Measurements from ENCODE around the gene CPED1.
"Not testable (repeated sequence)": the region's sequence is repeated elsewhere in the genome, so short reads cannot be mapped to it uniquely, and the experiment has no call there.

Gene CPED1

GRCh38 chr7:121214657-121215056, 226.1 kb downstream of the CPED1 start:
- Histone ChIP-seq H3K27me3 (ENCODE audit: low read depth) (no peaks in the 10 kb centered on the region), H3K4me1 (no peaks in the 10 kb centered on the region), H3K4me3 (no peak overlapping the region), H3K9me3 (no peaks in the 10 kb centered on the region), H3K36me3 (replicated peaks) (no peaks in the 10 kb centered on the region)
- in situ Hi-C loops (cut with MboI; ENCODE audit: low sequenced_read_pairs), result no loop called here
- no peak for DNase-seq (ENCODE audit: low spot score in 2 of 2)

- H3K27me3 ChIP-seq (ENCODE audit: low read depth), result no peaks in the 10 kb centered on the region
- no peaks in the 10 kb centered on the region for H3K36me3 ChIP-seq (replicated peaks)
- no peaks in the 10 kb centered on the region for H3K9me3 ChIP-seq
- in situ Hi-C loops (cut with MboI; ENCODE audit: low sequenced_read_pairs), result no loop called here
- no peak overlapping the region for H3K4me3 ChIP-seq
- DNase-seq (ENCODE audit: low spot score in 2 of 2), result no peak
- no peaks in the 10 kb centered on the region for H3K4me1 ChIP-seq
Observed at GRCh38 chr7:121219026-121219425, 230.5 kb downstream of the CPED1 start.

- H3K4me1 ChIP-seq; H3K9me3 ChIP-seq; in situ Hi-C loops (cut with MboI; ENCODE audit: low sequenced_read_pairs); H3K36me3 ChIP-seq (replicated peaks); H3K4me3 ChIP-seq; H3K27me3 ChIP-seq (ENCODE audit: low read depth); DNase-seq (ENCODE audit: low spot score in 2 of 2): not testable (repeated sequence)
Observed at GRCh38 chr7:121221108-121221507, 232.6 kb downstream of the CPED1 start.

GRCh38 chr7:121228779-121229178, 240.3 kb downstream of the CPED1 start:
- Histone ChIP-seq H3K4me3 (no peak overlapping the region), H3K4me1 (no peaks in the 10 kb centered on the region), H3K27me3 (ENCODE audit: low read depth) (peaks cover 2% of the 10 kb centered on the region; the same call in 1 of the 2 replicates), H3K36me3 (replicated peaks) (no peaks in the 10 kb centered on the region), H3K9me3 (no peaks in the 10 kb centered on the region)
- DNase-seq (ENCODE audit: low spot score in 2 of 2), result no peak
- in situ Hi-C loops (cut with MboI; ENCODE audit: low sequenced_read_pairs), result no loop called here

GRCh38 chr7:121235201-121235600, 246.7 kb downstream of the CPED1 start:
- no peaks in the 10 kb centered on the region for H3K4me1 ChIP-seq
- H3K4me3 ChIP-seq, result no peak overlapping the region
- H3K36me3 ChIP-seq (replicated peaks), result no peaks in the 10 kb centered on the region
- DNase-seq (ENCODE audit: low spot score in 2 of 2), result no peak
- H3K9me3 ChIP-seq, result no peaks in the 10 kb centered on the region
- no peaks in the 10 kb centered on the region; the same call in 1 of the 2 replicates for H3K27me3 ChIP-seq (ENCODE audit: low read depth)
- in situ Hi-C loops (cut with MboI; ENCODE audit: low sequenced_read_pairs), result no loop called here

GRCh38 chr7:121237601-121238000, 249.1 kb downstream of the CPED1 start:
- no peaks in the 10 kb centered on the region; the same call in 1 of the 2 replicates for H3K27me3 ChIP-seq (ENCODE audit: low read depth)
- no peaks in the 10 kb centered on the region for H3K4me1 ChIP-seq
- no peak for DNase-seq (ENCODE audit: low spot score in 2 of 2)
- H3K36me3 ChIP-seq (replicated peaks), result no peaks in the 10 kb centered on the region
- H3K4me3 ChIP-seq, result no peak overlapping the region
- H3K9me3 ChIP-seq, result no peaks in the 10 kb centered on the region
- in situ Hi-C loops (cut with MboI; ENCODE audit: low sequenced_read_pairs), result no loop called here

- DNase-seq (ENCODE audit: low spot score in 2 of 2), result no peak
- no peaks in the 10 kb centered on the region for H3K36me3 ChIP-seq (replicated peaks)
- no peaks in the 10 kb centered on the region for H3K4me1 ChIP-seq
- no peak overlapping the region for H3K4me3 ChIP-seq
- H3K9me3 ChIP-seq, result no peaks in the 10 kb centered on the region
- in situ Hi-C loops (cut with MboI; ENCODE audit: low sequenced_read_pairs), result no loop called here
- H3K27me3 ChIP-seq (ENCODE audit: low read depth), result no peaks in the 10 kb centered on the region
Observed at GRCh38 chr7:121244120-121244870, 255.8 kb downstream of the CPED1 start.

GRCh38 chr7:121251367-121251766, 262.9 kb downstream of the CPED1 start:
- DNase-seq (ENCODE audit: low spot score in 2 of 2); H3K4me1 ChIP-seq; H3K27me3 ChIP-seq (ENCODE audit: low read depth); H3K4me3 ChIP-seq; H3K9me3 ChIP-seq; H3K36me3 ChIP-seq (replicated peaks); in situ Hi-C loops (cut with MboI; ENCODE audit: low sequenced_read_pairs): not testable (repeated sequence)

GRCh38 chr7:121252523-121253235, 264.2 kb downstream of the CPED1 start:
- H3K9me3 ChIP-seq; H3K36me3 ChIP-seq (replicated peaks); H3K4me1 ChIP-seq; in situ Hi-C loops (cut with MboI; ENCODE audit: low sequenced_read_pairs); DNase-seq (ENCODE audit: low spot score in 2 of 2); H3K4me3 ChIP-seq; H3K27me3 ChIP-seq (ENCODE audit: low read depth): not testable (repeated sequence)

GRCh38 chr7:121259826-121260225, 271.3 kb downstream of the CPED1 start:
- Histone ChIP-seq H3K36me3 (replicated peaks) (no peaks in the 10 kb centered on the region), H3K4me3 (no peak overlapping the region), H3K27me3 (ENCODE audit: low read depth) (no peaks in the 10 kb centered on the region; the same call in 1 of the 2 replicates), H3K4me1 (no peaks in the 10 kb centered on the region), H3K9me3 (no peaks in the 10 kb centered on the region)
- DNase-seq (ENCODE audit: low spot score in 2 of 2), result no peak
- in situ Hi-C loops (cut with MboI; ENCODE audit: low sequenced_read_pairs), result no loop called here

GRCh38 chr7:121261207-121261884, 272.8 kb downstream of the CPED1 start:
- DNase-seq (ENCODE audit: low spot score in 2 of 2), result no peak
- in situ Hi-C loops (cut with MboI; ENCODE audit: low sequenced_read_pairs), result no loop called here
- Histone ChIP-seq H3K4me1 (no peaks in the 10 kb centered on the region), H3K36me3 (replicated peaks) (no peaks in the 10 kb centered on the region), H3K9me3 (no peaks in the 10 kb centered on the region), H3K4me3 (no peak overlapping the region), H3K27me3 (ENCODE audit: low read depth) (no peaks in the 10 kb centered on the region; the same call in 1 of the 2 replicates)

GRCh38 chr7:121262221-121262620, 273.7 kb downstream of the CPED1 start:
- in situ Hi-C loops (cut with MboI; ENCODE audit: low sequenced_read_pairs), result no loop called here
- Histone ChIP-seq H3K27me3 (ENCODE audit: low read depth) (no peaks in the 10 kb centered on the region; the same call in 1 of the 2 replicates), H3K4me3 (no peak overlapping the region), H3K4me1 (no peaks in the 10 kb centered on the region), H3K9me3 (no peaks in the 10 kb centered on the region), H3K36me3 (replicated peaks) (no peaks in the 10 kb centered on the region)
- no peak for DNase-seq (ENCODE audit: low spot score in 2 of 2)

- Histone ChIP-seq H3K9me3 (no peaks in the 10 kb centered on the region), H3K4me1 (no peaks in the 10 kb centered on the region), H3K36me3 (replicated peaks) (no peaks in the 10 kb centered on the region), H3K4me3 (no peak overlapping the region), H3K27me3 (ENCODE audit: low read depth) (no peaks in the 10 kb centered on the region; the same call in 1 of the 2 replicates)
- DNase-seq (ENCODE audit: low spot score in 2 of 2), result no peak
- in situ Hi-C loops (cut with MboI; ENCODE audit: low sequenced_read_pairs), result no loop called here
Observed at GRCh38 chr7:121262969-121263368, 274.5 kb downstream of the CPED1 start.
